ENCODE measurements around the gene SLC9A9. TPM values are rescaled to one million over a fixed set of nuclear protein-coding genes. Genes with fewer than 3 reads are reported as not detected.

SLC9A9 gene
- total and polyA plus RNA-seq, 8 donors, result 0.58 to 29.7 (median 14.0) TPM

DNA sequence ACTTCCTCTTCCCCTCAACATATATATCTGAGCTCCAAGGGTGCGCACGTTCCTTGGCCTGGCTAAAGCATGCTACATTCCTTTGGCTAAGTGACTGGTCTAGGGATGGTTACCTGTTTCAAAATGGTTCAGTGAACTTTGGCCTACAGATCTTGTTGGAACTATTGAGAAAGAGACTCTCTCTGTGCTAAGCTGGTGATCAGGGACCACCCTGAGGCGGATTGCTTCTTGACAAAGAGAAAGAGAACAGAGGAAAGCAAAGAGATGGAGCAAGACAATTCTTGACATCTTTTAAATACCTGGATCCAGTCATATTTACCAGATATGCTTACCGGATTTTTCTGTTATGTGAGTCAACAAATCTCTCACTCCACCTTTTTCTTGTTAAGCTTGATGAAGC lies 605.6 kb downstream of the SLC9A9 start:
- no peak overlapping the region for H3K27ac ChIP-seq
- no peak for DNase-seq
- H3K36me3 ChIP-seq, result no peaks in the 10 kb centered on the region

DNA sequence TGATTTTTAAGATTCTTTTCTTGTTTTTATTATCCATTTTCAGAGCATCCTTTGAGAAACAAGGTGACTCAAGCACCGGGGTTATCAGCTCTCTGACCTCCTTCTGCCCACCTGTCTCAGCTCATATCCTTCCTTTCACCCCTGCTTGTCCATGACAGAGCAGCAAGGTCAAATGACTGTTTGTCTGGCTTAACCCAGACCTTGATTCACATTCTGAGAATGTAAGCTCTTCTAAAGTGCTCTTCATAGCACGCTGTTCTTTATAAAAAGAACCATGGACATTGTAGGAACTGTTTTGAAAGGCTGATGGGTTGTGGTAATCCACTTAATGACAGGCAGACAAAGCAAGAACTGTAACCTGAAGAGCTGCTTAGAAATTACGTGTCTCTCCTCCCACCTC lies 606.2 kb downstream of the SLC9A9 start:
- Histone ChIP-seq H3K27me3 (no peaks in the 10 kb centered on the region), H3K4me3 (no peak overlapping the region), H3K4me1 (peaks cover 0 to 8% (median 0%) of the 10 kb centered on the region in 4 donors), H3K27ac (no peak overlapping the region), H3K36me3 (no peaks in the 10 kb centered on the region), H3K9me3 (no peaks in the 10 kb centered on the region)
- TF ChIP-seq POLR2A (IDR thresholded peaks at IDR 0.05) (no peak), POLR2AphosphoS5 (IDR thresholded peaks at IDR 0.05) (no peak), EP300 (IDR thresholded peaks at IDR 0.05) (no peak)
- TF ChIP-seq, protein P1, sequence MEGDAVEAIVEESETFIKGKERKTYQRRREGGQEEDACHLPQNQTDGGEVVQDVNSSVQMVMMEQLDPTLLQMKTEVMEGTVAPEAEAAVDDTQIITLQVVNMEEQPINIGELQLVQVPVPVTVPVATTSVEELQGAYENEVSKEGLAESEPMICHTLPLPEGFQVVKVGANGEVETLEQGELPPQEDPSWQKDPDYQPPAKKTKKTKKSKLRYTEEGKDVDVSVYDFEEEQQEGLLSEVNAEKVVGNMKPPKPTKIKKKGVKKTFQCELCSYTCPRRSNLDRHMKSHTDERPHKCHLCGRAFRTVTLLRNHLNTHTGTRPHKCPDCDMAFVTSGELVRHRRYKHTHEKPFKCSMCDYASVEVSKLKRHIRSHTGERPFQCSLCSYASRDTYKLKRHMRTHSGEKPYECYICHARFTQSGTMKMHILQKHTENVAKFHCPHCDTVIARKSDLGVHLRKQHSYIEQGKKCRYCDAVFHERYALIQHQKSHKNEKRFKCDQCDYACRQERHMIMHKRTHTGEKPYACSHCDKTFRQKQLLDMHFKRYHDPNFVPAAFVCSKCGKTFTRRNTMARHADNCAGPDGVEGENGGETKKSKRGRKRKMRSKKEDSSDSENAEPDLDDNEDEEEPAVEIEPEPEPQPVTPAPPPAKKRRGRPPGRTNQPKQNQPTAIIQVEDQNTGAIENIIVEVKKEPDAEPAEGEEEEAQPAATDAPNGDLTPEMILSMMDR (IDR thresholded peaks at IDR 0.05), result no peak
- 47 to 85% (median 65%) methylated on average over 3 of the region's 3 CpGs for WGBS, 5 donors
- DNase-seq, result no peak
- intact Hi-C loops (cut with DNase I; ENCODE audit: low total_unique reads), result no loop called here

More for the DNA sequence above, 605.6 kb downstream of the SLC9A9 start:
- intact Hi-C loops (cut with DNase I; ENCODE audit: low total_unique reads), result no loop called here
- Histone ChIP-seq H3K4me1 (peaks cover 0 to 8% (median 0%) of the 10 kb centered on the region in 4 donors), H3K4me3 (no peak overlapping the region), H3K27me3 (no peaks in the 10 kb centered on the region), H3K9me3 (no peaks in the 10 kb centered on the region)
- TF ChIP-seq EP300 (IDR thresholded peaks at IDR 0.05), result no peak
- TF ChIP-seq, protein P1 (IDR thresholded peaks at IDR 0.05), result no peak
- no peak for TF ChIP-seq POLR2A (IDR thresholded peaks at IDR 0.05)
- no peak for TF ChIP-seq POLR2AphosphoS5 (IDR thresholded peaks at IDR 0.05)
- 63 to 72% (median 65%) methylated on average over 4 of the region's 4 CpGs for WGBS, 5 donors

DNA sequence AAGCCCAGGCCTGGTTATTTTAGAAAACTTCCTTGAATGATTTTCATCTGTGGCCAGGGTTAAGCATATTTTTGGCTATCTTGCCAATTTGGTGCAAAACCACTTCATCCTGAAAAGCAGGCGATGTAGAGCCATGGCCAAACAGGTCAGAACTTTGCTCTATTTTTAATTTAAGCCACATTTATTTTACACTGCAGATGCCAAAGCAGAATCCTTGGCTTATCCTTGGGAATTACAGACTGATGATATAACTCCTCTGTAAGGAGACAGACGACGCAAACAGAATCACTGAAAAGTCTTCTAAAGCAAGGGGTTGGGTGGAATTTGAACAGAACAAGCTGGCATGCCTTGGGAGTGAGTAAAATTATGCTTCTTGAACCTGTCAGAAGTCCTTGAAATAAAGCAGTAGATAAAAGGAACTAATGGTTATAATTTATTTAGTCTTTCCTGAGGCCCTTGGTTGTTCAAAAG lies 606.8 kb downstream of the SLC9A9 start:
- no peak overlapping the region for H3K4me3 ChIP-seq
- H3K27me3 ChIP-seq, result no peaks in the 10 kb centered on the region
- H3K9me3 ChIP-seq, result no peaks in the 10 kb centered on the region
- peak in 1 of 2 donors; percentile 66 for DNase-seq
- TF ChIP-seq POLR2AphosphoS5 (IDR thresholded peaks at IDR 0.05) (no peak), POLR2A (IDR thresholded peaks at IDR 0.05) (no peak)
- no peaks in the 10 kb centered on the region for H3K36me3 ChIP-seq
- H3K4me1 ChIP-seq, result peaks cover 0 to 8% (median 0%) of the 10 kb centered on the region in 4 donors
- WGBS, 5 donors, result 66 to 87% (median 69%) methylated on average over 3 of the region's 3 CpGs
- H3K27ac ChIP-seq, result no peak overlapping the region
- intact Hi-C loops (cut with DNase I; ENCODE audit: low total_unique reads), result no loop called here

DNA sequence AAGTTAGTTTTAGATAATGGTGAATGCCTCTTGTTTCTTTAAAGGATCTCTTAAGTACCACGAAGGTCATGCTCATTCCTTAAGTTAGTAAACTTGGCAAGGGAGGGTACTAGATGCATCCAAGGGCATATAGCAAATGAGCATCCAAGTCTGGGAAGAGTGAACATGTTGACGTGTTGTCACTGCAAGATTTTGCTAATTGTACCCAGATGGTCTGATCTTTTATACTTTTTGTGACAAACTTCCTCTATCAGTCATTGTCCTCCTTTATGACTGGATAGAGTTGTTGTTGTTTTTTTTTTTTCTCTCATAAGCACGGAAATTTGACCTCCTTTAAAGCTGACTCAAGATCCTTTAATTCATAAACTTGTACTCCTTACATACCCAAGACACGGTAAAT lies 607.4 kb downstream of the SLC9A9 start:
- no peak for TF ChIP-seq EP300 (IDR thresholded peaks at IDR 0.05)
- TF ChIP-seq, protein P1 (IDR thresholded peaks at IDR 0.05), result no peak
- H3K27me3 ChIP-seq, result no peaks in the 10 kb centered on the region
- H3K4me3 ChIP-seq, result no peak overlapping the region
- H3K9me3 ChIP-seq, result no peaks in the 10 kb centered on the region
- H3K36me3 ChIP-seq, result no peaks in the 10 kb centered on the region
- DNase-seq, result no peak
- 58 to 74% (median 72%) methylated on average over 4 of the region's 4 CpGs for WGBS, 5 donors
- intact Hi-C loops (cut with DNase I; ENCODE audit: low total_unique reads), result no loop called here
- H3K4me1 ChIP-seq, result peaks cover 0 to 8% (median 0%) of the 10 kb centered on the region in 4 donors
- no peak overlapping the region for H3K27ac ChIP-seq

DNA sequence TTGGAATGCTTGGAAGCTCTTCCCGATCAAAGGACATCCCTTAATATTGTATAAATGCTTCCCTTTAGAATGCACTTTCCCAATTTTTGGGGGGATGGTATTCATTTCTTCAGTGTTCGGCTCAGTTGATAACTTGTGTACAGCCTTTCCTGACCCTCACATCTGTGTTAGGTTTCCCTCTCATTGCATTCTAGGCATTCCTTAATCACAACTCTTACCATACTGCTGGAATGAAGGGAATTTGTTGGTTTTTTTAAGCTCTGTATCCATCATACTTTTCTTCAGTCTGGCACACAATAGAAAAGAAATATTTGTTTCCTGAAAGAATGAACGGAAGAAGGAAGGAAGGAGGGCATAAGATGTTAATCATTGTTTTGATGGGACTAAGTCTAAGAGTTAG lies 609.2 kb downstream of the SLC9A9 start:
- no peak overlapping the region for H3K27ac ChIP-seq
- H3K36me3 ChIP-seq, result no peaks in the 10 kb centered on the region
- DNase-seq, result no peak
- WGBS, 5 donors, result 57 to 92% (median 82%) methylated on average over 3 of the region's 3 CpGs
- H3K4me3 ChIP-seq, result no peak overlapping the region
- peaks cover 0 to 8% (median 0%) of the 10 kb centered on the region in 4 donors for H3K4me1 ChIP-seq
- no peaks in the 10 kb centered on the region for H3K27me3 ChIP-seq
- intact Hi-C loops (cut with DNase I; ENCODE audit: low total_unique reads), result no loop called here
- TF ChIP-seq EP300 (IDR thresholded peaks at IDR 0.05) (no peak), POLR2A (IDR thresholded peaks at IDR 0.05) (no peak), POLR2AphosphoS5 (IDR thresholded peaks at IDR 0.05) (no peak)
- TF ChIP-seq, protein P1 (IDR thresholded peaks at IDR 0.05), result no peak
- no peaks in the 10 kb centered on the region for H3K9me3 ChIP-seq
